Omental fat pad (tissue), 4 donors: ENCODE measurements around the gene COPS9. TPM values are rescaled to one million over a fixed set of nuclear protein-coding genes. Genes with fewer than 3 reads are reported as not detected.

Source experiments
- ATAC-seq: fragments of 150-250 bp; one replicate; pipeline ENCODE4 v1.9.1; 2016; ENCODE audit warnings: mild to moderate bottlenecking, moderate library complexity; ENCODE audit not compliant: low FRiP score
- DNase-seq: peaks from one replicate; pipeline ENCODE4 v3.0.0-alpha.2; 2019; ENCODE audit warnings: low spot score
- total RNA-seq, 4 donors: library from RNA; depleted of rRNA; stranded (reverse); fragments of >200 nt; gene quantifications; one replicate each; pipeline ENCODE4 v1.1.0, GENCODE V29; 2016
- TF ChIP-seq, protein P1 (sequence below), 3 donors: fragments of 450-650 bp; IDR thresholded peaks; one replicate each; pipeline ENCODE4 v1.5.1; 2016 to 2017; ENCODE audit warnings: antibody characterized with exemption in 3 of 3, mild to moderate bottlenecking in 3 of 3, moderate library complexity in 2 of 3

The COPS9 gene
- total RNA-seq, 4 donors from 2014 or later: 130 to 198 (median 150) TPM

DNA sequence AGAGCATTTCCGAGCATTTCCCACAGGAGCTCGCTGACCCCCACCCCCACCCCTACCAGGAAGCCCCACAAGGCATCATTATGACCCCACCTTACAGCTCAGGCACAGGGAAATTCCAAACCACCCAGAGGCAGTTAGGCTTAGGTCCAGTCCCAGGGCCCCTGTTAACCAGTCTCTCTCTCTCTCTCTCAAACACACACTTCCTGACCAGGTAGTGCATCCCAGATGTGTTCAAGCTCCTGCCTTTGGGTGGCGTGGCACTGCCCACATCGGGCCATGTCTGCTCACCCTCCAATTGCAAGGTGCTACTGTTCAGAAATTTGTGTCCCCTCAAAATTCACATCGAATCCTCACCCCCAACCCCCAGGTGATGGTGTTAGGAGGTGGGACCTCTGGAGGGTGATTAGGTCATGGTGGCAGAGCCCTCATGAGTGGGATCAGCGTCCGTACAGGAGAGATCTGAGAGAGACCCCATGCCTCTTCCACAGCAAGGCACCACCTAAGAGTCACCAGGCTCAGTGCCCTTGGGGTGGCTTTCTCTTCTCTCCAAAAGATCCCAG, 8.8 kb downstream of the COPS9 start:
- DNase-seq (no peak), ATAC-seq (no peak)
- TF ChIP-seq, protein P1, sequence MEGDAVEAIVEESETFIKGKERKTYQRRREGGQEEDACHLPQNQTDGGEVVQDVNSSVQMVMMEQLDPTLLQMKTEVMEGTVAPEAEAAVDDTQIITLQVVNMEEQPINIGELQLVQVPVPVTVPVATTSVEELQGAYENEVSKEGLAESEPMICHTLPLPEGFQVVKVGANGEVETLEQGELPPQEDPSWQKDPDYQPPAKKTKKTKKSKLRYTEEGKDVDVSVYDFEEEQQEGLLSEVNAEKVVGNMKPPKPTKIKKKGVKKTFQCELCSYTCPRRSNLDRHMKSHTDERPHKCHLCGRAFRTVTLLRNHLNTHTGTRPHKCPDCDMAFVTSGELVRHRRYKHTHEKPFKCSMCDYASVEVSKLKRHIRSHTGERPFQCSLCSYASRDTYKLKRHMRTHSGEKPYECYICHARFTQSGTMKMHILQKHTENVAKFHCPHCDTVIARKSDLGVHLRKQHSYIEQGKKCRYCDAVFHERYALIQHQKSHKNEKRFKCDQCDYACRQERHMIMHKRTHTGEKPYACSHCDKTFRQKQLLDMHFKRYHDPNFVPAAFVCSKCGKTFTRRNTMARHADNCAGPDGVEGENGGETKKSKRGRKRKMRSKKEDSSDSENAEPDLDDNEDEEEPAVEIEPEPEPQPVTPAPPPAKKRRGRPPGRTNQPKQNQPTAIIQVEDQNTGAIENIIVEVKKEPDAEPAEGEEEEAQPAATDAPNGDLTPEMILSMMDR (IDR thresholded peaks at IDR 0.05): no peak

DNA sequence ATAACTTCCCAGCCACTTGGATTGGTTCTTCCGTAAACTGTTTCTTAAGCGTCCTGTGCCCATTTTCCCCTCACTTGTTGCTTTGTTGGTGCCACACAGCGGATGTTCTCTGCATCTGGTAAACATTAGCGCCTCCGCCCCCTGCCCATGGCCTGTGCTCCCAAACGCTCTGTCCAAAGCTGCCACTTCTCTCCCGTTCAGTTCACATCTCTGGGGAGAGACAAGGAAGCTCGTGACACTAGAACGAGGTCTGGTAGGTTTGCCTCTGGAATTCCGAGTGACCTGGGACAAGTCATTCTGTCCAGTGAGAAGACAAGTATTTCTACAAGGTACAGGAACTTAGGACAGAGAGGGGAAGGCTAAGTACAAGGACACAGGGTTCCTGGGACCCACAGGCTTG, 9.4 kb downstream of the COPS9 start:
- DNase-seq (no peak), ATAC-seq (no peak)
- TF ChIP-seq, protein P1 (IDR thresholded peaks at IDR 0.05): no peak

DNA sequence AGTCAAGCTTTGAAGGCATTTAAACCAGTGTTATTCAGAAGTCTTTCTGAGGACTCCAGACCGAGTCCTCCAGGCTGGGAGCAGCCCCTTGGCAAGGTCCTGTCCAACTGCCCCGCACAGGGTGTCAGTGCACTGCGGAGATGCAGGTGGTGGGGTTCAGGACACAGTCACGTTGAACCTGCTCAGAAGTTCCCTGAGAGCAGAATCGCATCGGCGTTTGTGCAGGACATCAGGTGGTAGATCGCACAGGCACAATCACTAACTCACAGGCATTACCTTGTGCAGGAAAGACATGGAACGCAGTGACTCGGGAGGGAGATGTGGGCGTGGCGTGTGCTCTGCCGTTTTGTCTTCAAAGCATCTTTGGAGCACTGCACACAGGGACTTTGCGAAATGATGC, 10.4 kb downstream of the COPS9 start:
- TF ChIP-seq, protein P1 (IDR thresholded peaks at IDR 0.05): no peak
- no peak for ATAC-seq
- no peak for DNase-seq

DNA sequence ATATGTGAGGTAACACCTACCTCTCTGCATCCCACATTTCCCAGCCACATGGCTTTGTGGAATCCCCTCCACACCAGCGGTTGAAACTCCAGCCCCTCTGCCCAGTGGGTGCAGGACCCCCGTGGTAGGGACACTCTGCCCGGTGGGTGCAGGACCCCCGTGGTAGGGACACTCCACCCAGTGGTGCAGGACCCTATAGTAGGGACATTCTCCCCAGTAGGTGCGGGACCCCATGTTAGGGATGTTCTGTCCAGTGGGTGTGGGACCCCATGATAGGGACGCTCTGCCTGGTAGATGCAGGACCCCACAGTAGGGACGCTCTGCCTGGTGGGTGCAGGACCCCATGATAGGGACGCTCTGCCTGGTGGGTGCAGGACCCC, 11.5 kb downstream of the COPS9 start:
- DNase-seq (no peak), ATAC-seq (no peak)
- TF ChIP-seq, protein P1 (IDR thresholded peaks at IDR 0.05): no peak

DNA sequence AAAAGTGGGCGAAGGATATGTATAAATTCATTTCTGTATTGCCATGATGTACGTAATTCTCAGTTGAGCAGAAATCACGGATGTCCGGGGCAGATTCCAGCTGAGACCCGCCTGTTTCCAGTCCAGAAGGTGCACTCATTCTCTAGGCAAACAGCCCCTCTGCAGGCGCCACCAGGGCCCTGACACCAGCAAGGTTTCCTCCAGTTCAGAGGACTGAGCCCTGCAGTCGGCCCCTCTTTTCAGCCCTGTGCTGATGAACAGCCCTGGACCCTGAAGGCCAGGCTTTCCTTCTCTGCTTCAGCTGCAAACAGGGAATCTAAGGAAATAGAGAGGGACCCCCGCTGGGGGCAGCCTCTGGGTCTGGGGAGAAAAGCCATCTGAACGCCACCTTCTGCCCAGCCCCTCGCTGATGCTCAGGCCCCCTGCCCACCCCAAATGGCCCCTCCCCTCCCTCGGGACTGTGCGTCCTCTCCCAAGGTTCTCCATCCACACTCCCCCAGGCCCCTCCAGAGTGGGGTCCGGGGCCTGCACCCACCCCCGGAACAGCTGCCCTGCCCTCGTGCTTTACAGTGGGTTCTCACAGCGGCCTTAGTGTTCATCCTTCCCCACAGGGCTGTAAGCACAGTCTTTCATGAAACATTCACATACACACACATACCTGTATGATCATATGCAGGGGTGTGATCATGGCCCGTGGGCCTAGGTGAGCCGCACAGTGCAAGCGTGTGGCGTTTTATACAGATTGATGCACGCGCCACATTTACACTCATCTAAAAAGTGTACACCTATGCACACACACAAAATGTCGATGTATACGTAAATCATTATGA, 12.1 kb downstream of the COPS9 start:
- TF ChIP-seq, protein P1 (IDR thresholded peaks at IDR 0.05): no peak
- DNase-seq: no peak
- ATAC-seq: no peak

DNA sequence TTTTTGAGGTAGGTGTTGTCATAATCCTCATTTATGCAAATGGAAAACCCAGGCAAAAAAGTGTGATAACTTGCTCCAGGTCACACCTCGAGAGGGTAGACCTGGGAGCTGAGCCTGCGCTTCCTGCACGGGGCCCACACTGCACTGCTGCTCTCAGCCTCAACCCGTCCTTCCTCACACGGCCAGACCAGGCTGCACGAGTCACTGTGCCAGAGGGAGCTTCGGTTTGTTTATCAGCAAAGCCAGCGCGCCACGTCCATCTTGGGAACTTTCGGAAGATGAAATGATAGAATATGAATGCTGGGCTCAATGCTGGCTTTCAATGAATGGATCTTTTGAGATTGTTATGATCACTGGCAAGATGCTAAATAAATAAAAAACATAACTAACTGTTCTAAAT, 14.4 kb downstream of the COPS9 start:
- no peak for DNase-seq
- ATAC-seq: no peak
- TF ChIP-seq, protein P1 (IDR thresholded peaks at IDR 0.05): no peak

DNA sequence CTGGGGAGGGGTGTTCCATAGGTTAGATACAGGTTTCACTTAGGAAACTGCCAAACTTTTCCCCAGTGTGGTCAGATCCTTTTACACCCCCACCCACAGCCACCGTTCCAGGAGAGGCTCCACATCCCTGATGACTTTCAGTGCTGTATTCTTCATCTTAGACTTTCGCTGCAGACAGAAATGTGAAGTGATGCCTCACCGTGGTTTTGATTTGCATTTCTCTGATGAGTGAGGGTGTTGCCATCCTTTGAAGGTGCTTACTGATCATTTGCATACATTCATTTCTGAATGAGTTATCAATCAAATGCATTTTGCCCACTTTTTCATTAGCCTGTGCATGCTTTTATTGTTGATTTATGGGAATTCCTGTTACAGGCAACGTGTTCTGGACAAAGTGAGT, 14.9 kb downstream of the COPS9 start:
- DNase-seq: no peak
- TF ChIP-seq, protein P1 (IDR thresholded peaks at IDR 0.05): no peak
- no peak for ATAC-seq
